C4-2B (cell line): Measurements from ENCODE around the gene CCDC9B.

Experiments
- ZFX ChIP-seq: fragments of 450-650 bp; IDR thresholded peaks from 2 replicates; pipeline ENCODE4 v1.6.1; 2017
- TF ChIP-seq, protein P1 (sequence below): fragments of 450-650 bp; conservative IDR thresholded peaks from 2 replicates; pipeline ENCODE4 v1.5.1; 2017; ENCODE audit warnings: mild to moderate bottlenecking

- TF ChIP-seq, protein P1, sequence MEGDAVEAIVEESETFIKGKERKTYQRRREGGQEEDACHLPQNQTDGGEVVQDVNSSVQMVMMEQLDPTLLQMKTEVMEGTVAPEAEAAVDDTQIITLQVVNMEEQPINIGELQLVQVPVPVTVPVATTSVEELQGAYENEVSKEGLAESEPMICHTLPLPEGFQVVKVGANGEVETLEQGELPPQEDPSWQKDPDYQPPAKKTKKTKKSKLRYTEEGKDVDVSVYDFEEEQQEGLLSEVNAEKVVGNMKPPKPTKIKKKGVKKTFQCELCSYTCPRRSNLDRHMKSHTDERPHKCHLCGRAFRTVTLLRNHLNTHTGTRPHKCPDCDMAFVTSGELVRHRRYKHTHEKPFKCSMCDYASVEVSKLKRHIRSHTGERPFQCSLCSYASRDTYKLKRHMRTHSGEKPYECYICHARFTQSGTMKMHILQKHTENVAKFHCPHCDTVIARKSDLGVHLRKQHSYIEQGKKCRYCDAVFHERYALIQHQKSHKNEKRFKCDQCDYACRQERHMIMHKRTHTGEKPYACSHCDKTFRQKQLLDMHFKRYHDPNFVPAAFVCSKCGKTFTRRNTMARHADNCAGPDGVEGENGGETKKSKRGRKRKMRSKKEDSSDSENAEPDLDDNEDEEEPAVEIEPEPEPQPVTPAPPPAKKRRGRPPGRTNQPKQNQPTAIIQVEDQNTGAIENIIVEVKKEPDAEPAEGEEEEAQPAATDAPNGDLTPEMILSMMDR: no peak
- no peak for TF ChIP-seq ZFX
Measured at GRCh38 chr15:40307421-40308211, 33.1 kb downstream of the CCDC9B start, which contains the start of gene PLCB2.
